HepG2 (cell line): Measurements from ENCODE around the gene SASH3. TPM values are rescaled to one million over a fixed set of nuclear protein-coding genes. Genes with fewer than 3 reads are reported as not detected.

Experiments
- ATAC-seq: fragments of 200-7000 bp; cut with Tn5 transposase; 3 replicates; pipeline ENCODE4 v1.9.1; 2020; ENCODE audit warnings: mild to moderate bottlenecking, moderate library complexity
- BruUV-seq: library from RNA; stranded (reverse); fragments of 400-500 nt; replicated peaks from 2 replicates; lab custom pipeline; 2021; lab: Mats Ljungman, UMichigan
- CTCF ChIA-PET: fragments of 300-600 bp; formaldehyde crosslinking; extraction: SDS; loops from one replicate; lab custom pipeline; 2021; ENCODE audit warnings: low total read pairs, inconsistent platforms, low intra/inter-chr PET ratio; lab: Yijun Ruan, JAX
- POLR2A ChIA-PET: fragments of 350-600 bp; sonication (Branson Sonifier 250); formaldehyde crosslinking; loops from one replicate; lab custom pipeline; 2020; ENCODE audit warnings: antibody characterized with exemption, inconsistent platforms; lab: Yijun Ruan, JAX
- DNase-seq: peaks from one replicate; pipeline ENCODE4 v3.0.0-alpha.2; 2015; ENCODE audit warnings: low spot score
- FAIRE-seq: peaks from 3 replicates; lab custom pipeline; 2011; peaks lifted over from hg19 to GRCh38; lab: Jason Lieb, UNC
- H2AFZ ChIP-seq: one replicate; pipeline ENCODE4 v1.6.1; 2011; ENCODE audit warnings: low read length, inconsistent platforms
- H3K27ac ChIP-seq: fragments of 300-600 bp; 3 replicates; pipeline ENCODE4 v1.8.0; 2011; ENCODE audit warnings: mixed run types, mild to moderate bottlenecking, mixed read lengths, low read length, inconsistent platforms; ENCODE audit not compliant: insufficient read depth; ENCODE audit errors: extremely low read length
- H3K27me3 ChIP-seq, 2 experiments: fragments of 200-600 bp in 1 of 2; 2 replicates in 1 of 2; 3 replicates in 1 of 2; pipeline versions ENCODE4 v1.6.0 to v1.8.0; 2011; ENCODE audit warnings: low read length in 2 of 2, mild to moderate bottlenecking in 2 of 2, moderate library complexity in 2 of 2, inconsistent platforms in 1 of 2; ENCODE audit not compliant: insufficient read depth in 2 of 2, control insufficient read depth in 1 of 2
- H3K36me3 ChIP-seq, 2 experiments: fragments of 200-600 bp in 1 of 2; replicated peaks in 1 of 2; 2 replicates in 1 of 2; 3 replicates in 1 of 2; pipeline versions ENCODE4 v1.5.1 to v1.8.0; 2011; ENCODE audit warnings: low read length in 2 of 2, inconsistent platforms in 1 of 2; ENCODE audit not compliant: insufficient read depth in 2 of 2, control insufficient read depth in 1 of 2
- H3K4me1 ChIP-seq: 2 replicates; pipeline ENCODE4 v1.5.1; 2012; ENCODE audit warnings: low read length, inconsistent platforms; ENCODE audit not compliant: insufficient read depth
- H3K4me2 ChIP-seq: 2 replicates; pipeline ENCODE4 v1.6.0; 2011; ENCODE audit warnings: low read depth, low read length, inconsistent platforms
- H3K4me3 ChIP-seq, 3 experiments: fragments of 200-600 bp in 1 of 3; sonication (generic), shearing (Covaris generic) in 1 of 3; replicated peaks in 1 of 3; 2 replicates each; pipeline ENCODE4 v1.5.1; 2011 to 2016; ENCODE audit warnings: low read length in 3 of 3, inconsistent platforms in 2 of 3, low read depth in 2 of 3, mild to moderate bottlenecking in 2 of 3, control low read depth in 1 of 3, mixed read lengths in 1 of 3; ENCODE audit not compliant: insufficient read depth in 1 of 3
- H3K79me2 ChIP-seq: one replicate; pipeline ENCODE4 v1.6.1; 2011; ENCODE audit warnings: low read length, inconsistent platforms; ENCODE audit not compliant: insufficient read depth
- H3K9ac ChIP-seq: 2 replicates; pipeline ENCODE4 v1.6.0; 2011; ENCODE audit warnings: mild to moderate bottlenecking, low read depth, low read length, inconsistent platforms; ENCODE audit not compliant: insufficient read depth
- H3K9me3 ChIP-seq: 2 replicates; pipeline ENCODE4 v1.5.1; 2012; ENCODE audit warnings: mild to moderate bottlenecking, low read length
- H4K20me1 ChIP-seq: 2 replicates; pipeline ENCODE4 v1.6.0; 2011; ENCODE audit warnings: inconsistent platforms, mild to moderate bottlenecking, low read length, moderate library complexity; ENCODE audit not compliant: insufficient read depth
- CEBPG ChIP-seq: IDR thresholded peaks from 2 replicates; pipeline ENCODE4 v1.6.1; 2016
- CREB3 ChIP-seq: sonication (generic); formaldehyde crosslinking; IDR thresholded peaks from 2 replicates; pipeline ENCODE4 v1.5.0; 2020; ENCODE audit warnings: missing genetic modification reagents
- HNF4A ChIP-seq: sonication (generic); formaldehyde crosslinking; IDR thresholded peaks from 2 replicates; pipeline ENCODE4 v1.4.0; 2020; ENCODE audit warnings: missing genetic modification reagents
- RARA ChIP-seq: IDR thresholded peaks from 2 replicates; pipeline ENCODE4 v1.6.1; 2016; ENCODE audit warnings: missing genetic modification reagents, missing compliant biosample characterization
- ZNF205 ChIP-seq: IDR thresholded peaks from 2 replicates; pipeline ENCODE4 v1.6.1; 2018; ENCODE audit warnings: missing biosample characterization, missing genetic modification reagents
- ZNF317 ChIP-seq: sonication (generic); formaldehyde crosslinking; IDR thresholded peaks from 2 replicates; pipeline ENCODE4 v1.5.0; 2020; ENCODE audit warnings: mild to moderate bottlenecking, missing genetic modification reagents
- ZNF678 ChIP-seq: sonication (generic); formaldehyde crosslinking; IDR thresholded peaks from 2 replicates; pipeline ENCODE4 v1.4.0; 2020; ENCODE audit warnings: mild to moderate bottlenecking, missing genetic modification reagents
- WGBS: methylation state at CpG from one replicate; pipeline ENCODE4 v1.1.6; 2017; ENCODE audit warnings: low lambda C conversion rate; 5-methylcytosine and 5-hydroxymethylcytosine counted together
- in situ Hi-C: cut with HindIII; loops from 2 replicates; pipeline ENCODE4 v1.10.0; 2017; ENCODE audit warnings: low pct_unique_long_range_greater_than_20kb; ENCODE audit not compliant: extremely low pct_ligation_motif_present
- intact Hi-C: fragments of 100-400 bp; cut with micrococcal nuclease; formaldehyde crosslinking; loops from one replicate; pipeline ENCODE4 v1.10.0; 2022; ENCODE audit not compliant: unreplicated experiment
- polyA plus RNA-seq, 8 experiments: library from polyadenylated mRNA; depleted of rRNA in 3 of 8; stranded (reverse) in 7 of 8; unstranded in 1 of 8; fragments of >200 nt; fragmentation: Illumina TruSeq in 4 of 8; extraction: Trizol in 4 of 8; gene quantifications; 2 replicates each; pipeline versions ENCODE4 v1.2.1 to v1.2.3, GENCODE V29; 2011 to 2016; ENCODE audit warnings: low read depth in 4 of 8, missing spikeins in 1 of 8, mixed read lengths in 1 of 8; ENCODE audit not compliant: insufficient read depth in 1 of 8
- total RNA-seq, 5 experiments: library from RNA; depleted of rRNA; stranded (reverse); fragments of >200 nt; fragmentation: Illumina TruSeq; extraction: Trizol; gene quantifications; 2 replicates each; pipeline ENCODE4 v1.2.3, GENCODE V29; 2016; ENCODE audit warnings: low read depth in 1 of 5
- TF ChIP-seq, protein P1 (sequence below): fragments of 450-650 bp; IDR thresholded peaks from 2 replicates; pipeline ENCODE4 v1.6.1; 2017; ENCODE audit warnings: mild to moderate bottlenecking

The SASH3 gene
- total and polyA plus RNA-seq, 2 of the 13 experiments (the other 11 are each of a cell fraction or from before 2014, with no cell fraction given), result 0.08 TPM; not detected in 1

- TF ChIP-seq, protein P1, sequence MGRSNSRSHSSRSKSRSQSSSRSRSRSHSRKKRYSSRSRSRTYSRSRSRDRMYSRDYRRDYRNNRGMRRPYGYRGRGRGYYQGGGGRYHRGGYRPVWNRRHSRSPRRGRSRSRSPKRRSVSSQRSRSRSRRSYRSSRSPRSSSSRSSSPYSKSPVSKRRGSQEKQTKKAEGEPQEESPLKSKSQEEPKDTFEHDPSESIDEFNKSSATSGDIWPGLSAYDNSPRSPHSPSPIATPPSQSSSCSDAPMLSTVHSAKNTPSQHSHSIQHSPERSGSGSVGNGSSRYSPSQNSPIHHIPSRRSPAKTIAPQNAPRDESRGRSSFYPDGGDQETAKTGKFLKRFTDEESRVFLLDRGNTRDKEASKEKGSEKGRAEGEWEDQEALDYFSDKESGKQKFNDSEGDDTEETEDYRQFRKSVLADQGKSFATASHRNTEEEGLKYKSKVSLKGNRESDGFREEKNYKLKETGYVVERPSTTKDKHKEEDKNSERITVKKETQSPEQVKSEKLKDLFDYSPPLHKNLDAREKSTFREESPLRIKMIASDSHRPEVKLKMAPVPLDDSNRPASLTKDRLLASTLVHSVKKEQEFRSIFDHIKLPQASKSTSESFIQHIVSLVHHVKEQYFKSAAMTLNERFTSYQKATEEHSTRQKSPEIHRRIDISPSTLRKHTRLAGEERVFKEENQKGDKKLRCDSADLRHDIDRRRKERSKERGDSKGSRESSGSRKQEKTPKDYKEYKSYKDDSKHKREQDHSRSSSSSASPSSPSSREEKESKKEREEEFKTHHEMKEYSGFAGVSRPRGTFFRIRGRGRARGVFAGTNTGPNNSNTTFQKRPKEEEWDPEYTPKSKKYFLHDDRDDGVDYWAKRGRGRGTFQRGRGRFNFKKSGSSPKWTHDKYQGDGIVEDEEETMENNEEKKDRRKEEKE, result no peak
- no peak for TF ChIP-seq ZNF317 (CRISPR knock-in tag)
- no peak for TF ChIP-seq ZNF678 (CRISPR knock-in tag)
- TF ChIP-seq HNF4A (CRISPR knock-in tag), result peak; percentile 61
- no peak for TF ChIP-seq ZNF205 (CRISPR knock-in tag)
- TF ChIP-seq, all 625 proteins: peak for 5
Observed at GRCh38 chrX:129738466-129739308, 41.1 kb upstream of the SASH3 start, which contains the start of gene XPNPEP2 (continued).

GRCh38 chrX:129739578-129739977 is 40.2 kb upstream of the SASH3 start:
- TF ChIP-seq RARA, result peak; percentile 27; the same call in 1 of the 2 replicates
- peak; percentile 16; the same call in 1 of the 2 replicates for TF ChIP-seq CEBPG
- no peak for TF ChIP-seq CREB3 (CRISPR knock-in tag)
- ATAC-seq (no peak), FAIRE-seq (no peak), DNase-seq (no peak)
- BruUV-seq, result TSS peak; percentile 59
- intact Hi-C loops (no loop called here), in situ Hi-C loops (no loop called here)
- ChIA-PET CTCF (no interaction called here), POLR2A (no interaction called here)
- Histone ChIP-seq H3K9me3 (no peaks in the 10 kb centered on the region), H3K9ac (no peak overlapping the region), H4K20me1 (no peaks in the 10 kb centered on the region), H3K27ac (no peak overlapping the region), H3K4me1 (peaks cover 49% of the 10 kb centered on the region), H3K4me2 (peak overlapping the region; percentile 78), H3K27me3 (no peaks in the 10 kb centered on the region), H3K36me3 (no peaks in the 10 kb centered on the region), H3K4me3 (peak overlapping the region; percentile 45 to 63 (median 52)), H3K79me2 (no peaks in the 10 kb centered on the region), H2AFZ (no peak overlapping the region)
- 0% methylated on average over 2 of the region's 4 CpGs for WGBS
